Esophagus squamous epithelium (tissue), 4 donors: ENCODE results near the gene FRMD4A.

Experiments
- POLR2A ChIP-seq, 4 donors: fragments of 450-650 bp; IDR thresholded peaks; one replicate each; pipeline ENCODE4 v1.6.1; 2017; ENCODE audit warnings: antibody characterized with exemption in 4 of 4, mild to moderate bottlenecking in 4 of 4, moderate library complexity in 3 of 4
- TF ChIP-seq, protein P1 (sequence below), 6 experiments: fragments of 450-650 bp in 4 of 6; fragments of 200-600 bp in 2 of 6; sonication (generic) in 2 of 6; IDR thresholded peaks; one replicate each; pipeline ENCODE4 v1.5.1; 2016 to 2019; ENCODE audit warnings: antibody characterized with exemption in 6 of 6, mild to moderate bottlenecking in 4 of 6, moderate library complexity in 4 of 6

DNA sequence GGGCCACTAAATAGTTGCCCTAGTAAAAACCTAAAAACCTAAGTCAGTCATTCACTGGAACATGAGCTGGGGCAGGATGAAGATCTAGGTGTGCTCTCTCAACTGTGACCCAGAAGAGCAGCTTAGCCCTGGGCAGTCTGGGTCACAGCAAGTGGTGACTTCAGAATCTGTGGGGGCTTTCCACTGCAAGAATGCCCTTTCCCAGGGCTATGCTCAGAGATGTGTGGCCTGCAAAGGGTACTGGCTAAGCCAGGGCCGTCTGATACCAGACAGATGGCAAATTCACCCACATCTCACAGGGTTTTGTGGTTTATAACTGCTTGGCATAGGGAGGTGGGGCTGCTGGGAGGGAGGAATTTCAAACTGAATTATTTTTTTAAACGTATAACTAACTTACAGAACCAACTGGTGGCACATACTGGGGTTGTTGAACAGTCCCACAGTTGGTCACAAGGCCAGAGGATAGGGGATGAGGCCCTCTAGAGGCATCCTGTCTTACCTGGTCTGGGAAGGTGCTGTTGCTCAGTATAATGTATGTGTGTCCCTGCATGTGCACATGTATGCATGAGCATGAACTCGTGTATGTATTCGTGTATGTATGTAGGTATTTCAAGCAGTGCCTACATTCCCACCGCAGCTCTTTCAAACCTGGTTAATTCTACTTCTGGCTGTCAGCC lies 680.7 kb downstream of the FRMD4A start:
- TF ChIP-seq, protein P1, sequence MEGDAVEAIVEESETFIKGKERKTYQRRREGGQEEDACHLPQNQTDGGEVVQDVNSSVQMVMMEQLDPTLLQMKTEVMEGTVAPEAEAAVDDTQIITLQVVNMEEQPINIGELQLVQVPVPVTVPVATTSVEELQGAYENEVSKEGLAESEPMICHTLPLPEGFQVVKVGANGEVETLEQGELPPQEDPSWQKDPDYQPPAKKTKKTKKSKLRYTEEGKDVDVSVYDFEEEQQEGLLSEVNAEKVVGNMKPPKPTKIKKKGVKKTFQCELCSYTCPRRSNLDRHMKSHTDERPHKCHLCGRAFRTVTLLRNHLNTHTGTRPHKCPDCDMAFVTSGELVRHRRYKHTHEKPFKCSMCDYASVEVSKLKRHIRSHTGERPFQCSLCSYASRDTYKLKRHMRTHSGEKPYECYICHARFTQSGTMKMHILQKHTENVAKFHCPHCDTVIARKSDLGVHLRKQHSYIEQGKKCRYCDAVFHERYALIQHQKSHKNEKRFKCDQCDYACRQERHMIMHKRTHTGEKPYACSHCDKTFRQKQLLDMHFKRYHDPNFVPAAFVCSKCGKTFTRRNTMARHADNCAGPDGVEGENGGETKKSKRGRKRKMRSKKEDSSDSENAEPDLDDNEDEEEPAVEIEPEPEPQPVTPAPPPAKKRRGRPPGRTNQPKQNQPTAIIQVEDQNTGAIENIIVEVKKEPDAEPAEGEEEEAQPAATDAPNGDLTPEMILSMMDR (IDR thresholded peaks at IDR 0.05), result no peak
- no peak for TF ChIP-seq POLR2A (IDR thresholded peaks at IDR 0.05)
